ENCODE measurements around the gene TRAPPC2B. TPM values are rescaled to one million over a fixed set of nuclear protein-coding genes. Genes with fewer than 3 reads are reported as not detected.

The TRAPPC2B gene
- total and polyA plus RNA-seq, 7 donors: 9.2 to 28.1 (median 21.3) TPM

DNA sequence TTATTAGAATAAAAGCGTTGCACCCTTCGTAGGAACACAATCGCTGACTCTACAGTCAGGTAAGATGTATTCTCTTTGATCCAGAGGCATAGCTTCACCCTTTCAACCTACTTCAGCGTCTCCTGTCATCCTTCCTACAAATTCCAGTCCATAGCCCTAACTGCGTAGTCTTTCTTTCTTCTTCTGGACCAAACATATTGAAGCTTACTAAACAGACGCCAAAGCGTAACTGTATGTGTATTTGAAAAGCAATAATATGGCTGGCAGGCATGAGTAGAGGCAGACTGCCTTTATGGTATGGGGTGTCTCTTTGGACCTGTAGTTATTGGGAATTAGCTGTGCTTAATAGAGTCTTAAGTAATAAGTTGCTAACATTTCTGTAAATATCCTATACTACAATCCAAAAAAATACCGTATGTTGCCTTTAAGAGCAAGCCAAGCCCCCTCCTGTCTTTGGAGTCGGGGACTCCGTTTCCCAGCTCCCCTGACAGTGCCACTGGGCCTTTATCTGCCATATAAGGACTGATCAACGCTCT is 25.9 kb downstream of the TRAPPC2B start:
- peaks cover 0 to 19% (median 9%) of the 10 kb centered on the region in 4 donors for H3K36me3 ChIP-seq
- peak overlapping the region; percentile 67 to 91 (median 82) for H3K4me3 ChIP-seq
- DNase-seq: no peak
- no peak for TF ChIP-seq POLR2AphosphoS5 (IDR thresholded peaks at IDR 0.05)
- TF ChIP-seq, protein P1, sequence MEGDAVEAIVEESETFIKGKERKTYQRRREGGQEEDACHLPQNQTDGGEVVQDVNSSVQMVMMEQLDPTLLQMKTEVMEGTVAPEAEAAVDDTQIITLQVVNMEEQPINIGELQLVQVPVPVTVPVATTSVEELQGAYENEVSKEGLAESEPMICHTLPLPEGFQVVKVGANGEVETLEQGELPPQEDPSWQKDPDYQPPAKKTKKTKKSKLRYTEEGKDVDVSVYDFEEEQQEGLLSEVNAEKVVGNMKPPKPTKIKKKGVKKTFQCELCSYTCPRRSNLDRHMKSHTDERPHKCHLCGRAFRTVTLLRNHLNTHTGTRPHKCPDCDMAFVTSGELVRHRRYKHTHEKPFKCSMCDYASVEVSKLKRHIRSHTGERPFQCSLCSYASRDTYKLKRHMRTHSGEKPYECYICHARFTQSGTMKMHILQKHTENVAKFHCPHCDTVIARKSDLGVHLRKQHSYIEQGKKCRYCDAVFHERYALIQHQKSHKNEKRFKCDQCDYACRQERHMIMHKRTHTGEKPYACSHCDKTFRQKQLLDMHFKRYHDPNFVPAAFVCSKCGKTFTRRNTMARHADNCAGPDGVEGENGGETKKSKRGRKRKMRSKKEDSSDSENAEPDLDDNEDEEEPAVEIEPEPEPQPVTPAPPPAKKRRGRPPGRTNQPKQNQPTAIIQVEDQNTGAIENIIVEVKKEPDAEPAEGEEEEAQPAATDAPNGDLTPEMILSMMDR (IDR thresholded peaks at IDR 0.05): no peak
- peak overlapping the region; percentile 89 to 95 (median 92) for H3K27ac ChIP-seq
- no peaks in the 10 kb centered on the region for H3K27me3 ChIP-seq
- H3K4me1 ChIP-seq: peaks cover 4 to 26% (median 14%) of the 10 kb centered on the region in 4 donors
- H3K9me3 ChIP-seq: no peaks in the 10 kb centered on the region
- intact Hi-C loops (cut with DNase I): loop anchor here (1.0 kb wide), 1 partner anchor 26 kb away; the partner anchor contains the start of genes TRAPPC2B and ZNF547
- 59 to 60% methylated on average over 11 of the region's 11 CpGs for WGBS, 2 donors

DNA sequence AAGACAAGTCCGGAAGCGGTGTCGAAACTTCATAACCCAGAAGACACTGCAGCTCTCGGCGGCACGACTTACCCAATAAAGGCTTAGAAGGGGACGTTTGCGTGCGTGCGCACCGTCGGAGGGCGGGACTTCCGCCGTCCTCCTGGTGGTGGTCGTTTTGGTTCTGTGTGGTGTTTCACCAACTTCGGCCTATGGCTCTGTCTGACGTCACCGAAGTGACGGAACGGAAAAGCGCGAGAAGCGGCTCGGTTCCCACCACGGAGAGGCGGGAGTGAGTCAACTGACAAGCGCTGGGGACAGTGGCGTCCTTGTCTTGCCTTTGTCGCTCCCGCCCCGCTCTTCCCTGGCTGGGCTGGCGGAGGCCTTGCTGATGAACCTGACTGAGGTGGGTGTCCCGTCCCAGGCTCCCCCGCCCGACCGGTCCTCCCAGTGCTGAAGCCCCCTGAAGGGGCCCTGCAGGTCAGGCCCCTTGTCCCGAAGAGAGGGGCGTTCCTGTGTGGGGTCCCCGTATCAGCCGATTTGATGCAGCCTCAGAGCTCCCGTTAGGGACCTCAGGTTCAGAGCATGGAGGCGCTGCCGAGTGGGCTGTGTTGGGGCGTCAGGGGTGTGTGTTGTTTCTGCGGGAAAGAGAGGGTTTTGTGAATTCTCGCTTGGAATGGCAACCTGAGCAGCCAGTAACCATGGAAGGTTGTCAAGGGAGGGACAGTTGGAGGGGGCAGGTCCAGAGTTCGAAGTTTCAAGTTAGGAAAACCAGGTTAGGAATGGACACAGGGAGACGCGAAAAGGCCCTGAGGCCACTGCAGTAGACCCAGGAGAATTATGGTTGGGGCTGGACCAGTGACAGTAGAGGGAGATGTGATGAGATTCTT is 26.6 kb downstream of the TRAPPC2B start, which contains the start of gene ZNF548:
ZNF548 (plus strand) TSS at position 125 of the 869 bp plus-strand sequence; CDS start at position 371, 246 bp downstream.
- peak within 1 kb of the TSS; percentile 67 to 91 (median 82) for H3K4me3 ChIP-seq
- no peaks in the 10 kb centered on the region for H3K27me3 ChIP-seq
- H3K27ac ChIP-seq: peak within 1 kb of the TSS; percentile 89 to 95 (median 92)
- DNase-seq: peak; percentile 98
- H3K4me1 ChIP-seq: peaks cover 4 to 26% (median 14%) of the 10 kb centered on the region in 4 donors
- H3K9me3 ChIP-seq: peaks cover 0 to 3% (median 0%) of the 10 kb centered on the region in 4 donors
- H3K36me3 ChIP-seq: peaks cover 0 to 24% (median 11%) of the 10 kb centered on the region in 4 donors
- WGBS, 2 donors: 1% methylated on average over 50 of the region's 50 CpGs
- peak; percentile 92 to 97 (median 94) for TF ChIP-seq POLR2AphosphoS5 (IDR thresholded peaks at IDR 0.05)
- TF ChIP-seq EP300 (IDR thresholded peaks at IDR 0.05): peak in 1 of 4 donors; percentile 87
- TF ChIP-seq POLR2A (IDR thresholded peaks at IDR 0.05): peak; percentile 57 to 74
- TF ChIP-seq, protein P1 (IDR thresholded peaks at IDR 0.05): peak; percentile 12 to 42 (median 26)
- intact Hi-C loops (cut with DNase I): loop anchor here (1.0 kb wide), 1 partner anchor 27 kb away; the partner anchor contains the start of genes TRAPPC2B and ZNF547

DNA sequence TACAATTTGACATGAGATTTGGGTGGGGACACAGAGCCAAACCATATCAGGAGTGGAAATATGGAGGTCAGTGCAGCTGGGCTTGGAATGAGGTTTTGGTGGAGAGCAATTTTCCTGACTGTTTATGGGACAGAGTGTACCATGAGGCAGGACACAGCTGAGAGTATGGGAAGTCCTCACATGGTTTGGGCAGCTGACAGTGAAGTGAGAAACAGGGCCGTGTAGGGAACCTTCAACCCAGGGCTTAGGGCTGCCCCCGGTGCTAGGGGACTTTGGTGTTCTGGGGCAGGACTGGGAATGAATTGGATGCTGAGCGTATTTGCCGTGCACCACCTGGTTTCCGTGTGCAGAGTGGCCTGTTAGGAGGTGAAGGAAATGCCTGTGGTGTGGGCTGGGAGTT is 32.4 kb downstream of the TRAPPC2B start:
- TF ChIP-seq POLR2AphosphoS5 (IDR thresholded peaks at IDR 0.05): no peak
- no peak for TF ChIP-seq EP300 (IDR thresholded peaks at IDR 0.05)
- TF ChIP-seq, protein P1 (IDR thresholded peaks at IDR 0.05): no peak
- no peak for TF ChIP-seq POLR2A (IDR thresholded peaks at IDR 0.05)
- Histone ChIP-seq H3K4me1 (peaks cover 0 to 16% (median 5%) of the 10 kb centered on the region in 4 donors), H3K4me3 (no peak overlapping the region), H3K9me3 (peaks cover 9 to 28% (median 19%) of the 10 kb centered on the region in 4 donors), H3K36me3 (peaks cover 26 to 78% (median 47%) of the 10 kb centered on the region in 4 donors), H3K27me3 (no peaks in the 10 kb centered on the region), H3K27ac (no peak overlapping the region)
- WGBS, 2 donors: 92 to 93% methylated on average over 5 of the region's 5 CpGs
- DNase-seq: no peak
- intact Hi-C loops (cut with DNase I): no loop called here

DNA sequence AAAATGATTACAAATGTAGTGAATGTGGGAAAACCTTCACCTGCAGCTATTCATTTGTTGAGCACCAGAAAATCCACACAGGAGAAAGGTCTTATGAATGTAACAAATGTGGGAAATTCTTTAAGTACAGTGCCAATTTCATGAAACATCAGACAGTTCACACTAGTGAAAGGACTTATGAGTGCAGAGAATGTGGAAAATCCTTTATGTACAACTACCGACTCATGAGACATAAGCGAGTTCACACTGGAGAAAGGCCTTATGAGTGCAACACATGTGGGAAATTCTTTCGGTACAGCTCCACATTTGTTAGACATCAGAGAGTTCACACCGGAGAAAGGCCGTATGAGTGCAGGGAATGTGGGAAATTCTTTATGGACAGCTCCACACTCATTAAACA is 35.5 kb downstream of the TRAPPC2B start:
- DNase-seq: no peak
- TF ChIP-seq EP300 (IDR thresholded peaks at IDR 0.05): no peak
- no peak for TF ChIP-seq POLR2AphosphoS5 (IDR thresholded peaks at IDR 0.05)
- TF ChIP-seq, protein P1 (IDR thresholded peaks at IDR 0.05): no peak
- no peak for TF ChIP-seq POLR2A (IDR thresholded peaks at IDR 0.05)
- Histone ChIP-seq H3K27me3 (no peaks in the 10 kb centered on the region), H3K4me3 (no peak overlapping the region), H3K27ac (no peak overlapping the region), H3K36me3 (peaks cover 26 to 76% (median 42%) of the 10 kb centered on the region in 4 donors), H3K4me1 (no peaks in the 10 kb centered on the region), H3K9me3 (peaks cover 9 to 29% (median 23%) of the 10 kb centered on the region in 4 donors)
- WGBS, 2 donors: 97 to 99% methylated on average over 5 of the region's 5 CpGs
- intact Hi-C loops (cut with DNase I): no loop called here

Measured in sigmoid colon (tissue), 7 donors.